AG10803 (cell line): ENCODE measurements around the gene RFLNA.

Experiments used
- DNase-seq: peaks from one replicate; pipeline ENCODE4 v3.0.0; 2010; ENCODE audit warnings: low read depth
- H3K4me3 ChIP-seq: 2 replicates; pipeline ENCODE4 v1.5.1; 2011; ENCODE audit warnings: mild to moderate bottlenecking, low read length, control low read depth
- TF ChIP-seq, protein P1 (sequence below): conservative IDR thresholded peaks from 2 replicates; pipeline ENCODE4 v1.5.1; 2011; ENCODE audit warnings: mild to moderate bottlenecking, low read length, control low read depth, inconsistent platforms

RFLNA gene

DNA sequence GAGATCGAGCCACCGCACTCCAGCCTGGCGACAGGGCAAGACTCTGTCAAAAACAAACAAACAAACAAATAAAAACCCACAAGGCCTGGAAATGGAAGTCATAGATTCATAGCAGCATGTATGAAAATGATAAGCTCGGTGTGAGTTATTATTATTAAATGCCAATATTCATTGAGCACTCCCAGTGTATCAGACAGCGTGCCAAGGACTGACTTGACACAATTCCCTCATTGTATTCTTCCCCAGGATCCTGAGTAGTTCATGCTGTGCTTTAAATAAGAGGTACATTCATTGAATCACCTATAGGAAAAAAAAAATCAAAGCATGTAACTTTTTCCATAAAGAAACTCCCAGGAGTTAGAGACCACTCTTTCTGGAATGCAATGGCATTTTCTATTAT lies 12.6 kb upstream of the RFLNA start:
- DNase-seq, result no peak
- TF ChIP-seq, protein P1, sequence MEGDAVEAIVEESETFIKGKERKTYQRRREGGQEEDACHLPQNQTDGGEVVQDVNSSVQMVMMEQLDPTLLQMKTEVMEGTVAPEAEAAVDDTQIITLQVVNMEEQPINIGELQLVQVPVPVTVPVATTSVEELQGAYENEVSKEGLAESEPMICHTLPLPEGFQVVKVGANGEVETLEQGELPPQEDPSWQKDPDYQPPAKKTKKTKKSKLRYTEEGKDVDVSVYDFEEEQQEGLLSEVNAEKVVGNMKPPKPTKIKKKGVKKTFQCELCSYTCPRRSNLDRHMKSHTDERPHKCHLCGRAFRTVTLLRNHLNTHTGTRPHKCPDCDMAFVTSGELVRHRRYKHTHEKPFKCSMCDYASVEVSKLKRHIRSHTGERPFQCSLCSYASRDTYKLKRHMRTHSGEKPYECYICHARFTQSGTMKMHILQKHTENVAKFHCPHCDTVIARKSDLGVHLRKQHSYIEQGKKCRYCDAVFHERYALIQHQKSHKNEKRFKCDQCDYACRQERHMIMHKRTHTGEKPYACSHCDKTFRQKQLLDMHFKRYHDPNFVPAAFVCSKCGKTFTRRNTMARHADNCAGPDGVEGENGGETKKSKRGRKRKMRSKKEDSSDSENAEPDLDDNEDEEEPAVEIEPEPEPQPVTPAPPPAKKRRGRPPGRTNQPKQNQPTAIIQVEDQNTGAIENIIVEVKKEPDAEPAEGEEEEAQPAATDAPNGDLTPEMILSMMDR, result no peak
- no peak overlapping the region for H3K4me3 ChIP-seq

DNA sequence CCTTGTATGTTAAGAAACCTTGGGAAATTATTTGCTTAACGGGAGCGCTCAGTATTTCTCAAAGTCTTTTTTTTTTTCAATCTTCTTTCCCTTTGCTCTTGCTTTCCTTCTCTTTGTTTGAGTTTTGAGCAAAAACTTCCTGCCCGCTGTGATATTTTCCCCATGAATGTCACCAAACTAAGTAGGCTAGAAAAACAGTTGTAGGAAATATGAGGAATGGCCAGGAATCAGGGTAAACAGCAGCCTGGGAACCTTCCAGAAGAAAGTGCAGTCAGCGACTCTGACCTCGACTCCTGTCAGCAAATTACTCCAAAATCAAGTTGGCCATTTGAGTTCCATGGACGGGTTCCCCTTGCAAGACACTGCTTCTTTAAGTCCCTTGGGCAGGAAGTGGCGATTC lies 11.6 kb upstream of the RFLNA start:
- DNase-seq, result no peak
- no peak overlapping the region for H3K4me3 ChIP-seq
- TF ChIP-seq, protein P1, result no peak

DNA sequence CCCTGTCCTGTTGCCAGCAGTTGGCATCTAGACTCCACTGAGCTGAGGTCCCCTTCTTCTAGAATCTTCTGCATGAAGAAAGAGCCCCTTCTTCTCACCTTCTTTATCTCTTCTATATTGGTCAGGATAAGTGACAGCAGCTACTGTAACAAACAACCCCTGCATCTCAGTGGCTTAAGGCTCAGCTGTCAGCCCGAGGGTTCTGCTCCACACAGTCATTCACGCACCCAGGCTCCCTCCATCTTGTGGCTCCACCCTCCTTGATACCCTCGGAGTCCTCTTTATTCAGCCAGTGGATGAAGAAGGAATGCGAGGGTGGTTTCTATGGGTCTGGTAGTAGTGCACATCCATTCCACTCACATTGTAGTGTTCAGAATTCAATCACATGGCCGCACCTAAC lies 10.5 kb upstream of the RFLNA start:
- H3K4me3 ChIP-seq, result no peak overlapping the region
- no peak for DNase-seq
- TF ChIP-seq, protein P1, result no peak

DNA sequence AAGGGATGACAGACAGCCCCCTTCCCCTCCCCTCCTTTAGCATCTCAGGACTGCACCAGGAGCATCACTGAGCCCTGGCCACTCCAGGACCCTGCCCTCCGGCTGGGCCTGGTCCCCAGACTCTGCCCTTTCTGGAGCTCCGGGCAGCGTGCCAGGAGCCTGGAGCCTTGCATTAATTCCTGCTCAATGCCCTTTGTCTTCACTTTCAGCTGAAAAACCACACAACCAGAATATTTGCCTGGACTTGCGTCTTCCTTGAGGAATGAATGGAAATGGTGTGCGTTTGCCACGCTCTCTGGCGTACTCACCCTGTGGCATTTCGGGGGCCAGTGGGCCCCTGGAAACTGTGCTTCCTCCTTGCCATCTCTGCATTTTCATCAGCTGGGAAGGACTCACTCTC lies 8.5 kb upstream of the RFLNA start:
- no peak overlapping the region for H3K4me3 ChIP-seq
- DNase-seq, result no peak
- TF ChIP-seq, protein P1, result no peak

DNA sequence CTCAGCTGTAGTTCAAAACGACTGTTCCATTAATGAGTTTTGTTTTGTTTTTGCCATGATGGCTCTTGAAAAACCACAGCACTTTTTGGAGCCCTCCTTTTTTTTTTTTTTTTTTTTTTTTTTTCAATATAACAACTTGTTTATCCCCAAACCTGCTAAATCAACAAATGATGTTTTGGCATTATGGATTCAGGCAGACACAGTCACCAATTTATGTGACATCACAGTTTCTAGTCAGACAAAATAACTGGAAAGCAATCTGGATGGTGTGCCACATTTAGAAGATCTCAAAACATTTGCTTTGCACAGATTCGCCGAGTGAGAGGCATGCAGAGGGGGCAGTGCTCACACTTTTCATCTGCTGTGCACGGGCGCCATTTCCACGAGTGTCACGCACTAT lies 7.9 kb upstream of the RFLNA start:
- TF ChIP-seq, protein P1, result no peak
- no peak for DNase-seq
- H3K4me3 ChIP-seq, result no peak overlapping the region

DNA sequence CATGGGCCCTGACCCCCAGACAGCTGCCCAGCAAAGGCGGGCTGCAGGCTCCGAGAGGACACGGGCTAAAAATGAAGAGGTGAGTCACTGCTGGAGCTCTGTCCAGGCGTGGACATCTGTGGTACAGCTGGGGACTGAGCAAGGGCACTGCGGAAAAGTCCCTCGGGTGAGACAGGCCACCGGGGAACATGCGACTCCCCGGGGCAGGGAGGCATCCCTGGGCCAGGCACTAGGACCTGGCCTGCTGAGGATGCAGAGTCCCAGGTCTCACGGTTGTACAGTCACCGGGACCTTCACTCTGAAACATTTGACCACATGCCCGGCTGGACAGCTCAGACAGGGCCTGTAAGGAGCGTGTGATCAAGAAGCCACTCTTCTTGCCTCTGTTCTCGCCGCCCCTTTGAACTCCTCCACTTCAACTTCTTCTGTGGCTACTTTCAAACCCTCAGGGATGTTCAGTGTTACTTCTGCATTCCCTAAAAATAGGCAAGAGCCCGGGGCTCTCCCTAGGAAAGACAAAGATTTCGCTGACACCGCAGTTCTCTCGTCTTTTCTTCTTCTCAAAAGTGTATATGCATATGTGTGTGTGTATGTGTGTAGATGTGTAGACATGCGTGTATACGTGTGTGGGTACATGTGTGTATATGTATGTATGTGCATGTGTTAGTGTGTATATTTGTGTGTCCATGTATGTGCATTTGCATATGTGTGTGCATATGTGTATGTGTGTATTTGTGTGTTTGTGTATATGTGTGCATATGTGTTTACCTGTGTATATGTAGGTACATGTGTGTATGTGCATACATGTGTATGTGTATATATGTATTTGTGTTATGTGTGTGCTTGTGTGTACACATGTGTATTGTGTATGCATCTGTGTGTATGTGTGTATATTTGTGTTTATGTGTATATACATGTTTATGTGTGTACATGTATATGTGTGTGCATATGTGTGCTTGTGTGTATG lies 5.0 kb upstream of the RFLNA start:
- H3K4me3 ChIP-seq, result peak overlapping the region; percentile 15
- TF ChIP-seq, protein P1, result no peak
- DNase-seq, result peak; percentile 62

DNA sequence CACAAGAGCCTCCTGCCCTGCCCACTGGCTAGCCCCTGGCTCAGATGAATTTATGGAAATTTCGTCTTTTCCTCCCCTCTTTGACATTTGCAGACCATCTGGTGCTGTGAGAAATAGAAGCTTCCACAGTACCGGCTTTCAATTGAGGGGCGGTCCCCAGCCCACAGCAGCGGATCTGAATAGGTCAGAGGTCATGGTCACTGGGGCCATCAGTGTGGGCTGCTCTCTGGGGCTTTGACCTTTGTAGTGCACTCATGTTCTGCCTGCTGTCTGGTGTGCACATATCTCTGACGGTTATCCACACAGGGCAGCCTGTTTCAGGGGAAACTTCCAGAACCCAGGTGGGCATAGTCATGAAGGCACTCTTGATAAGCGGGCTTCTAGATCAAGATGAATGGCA lies 2.5 kb upstream of the RFLNA start:
- no peak for DNase-seq
- H3K4me3 ChIP-seq, result no peak overlapping the region
- TF ChIP-seq, protein P1, result no peak
